ENCODE measurements around the gene ELOB. TPM values are rescaled to one million over a fixed set of nuclear protein-coding genes. Genes with fewer than 3 reads are reported as not detected.

The ELOB gene
- total RNA-seq, 1 donor: 195 TPM

- H3K27me3 ChIP-seq (ENCODE audit: insufficient read depth, low read length): peaks cover 27% of the 10 kb centered on the region
- no peak overlapping the region for H2AFZ ChIP-seq (ENCODE audit: low read length)
- no peak overlapping the region for H3K27ac ChIP-seq (ENCODE audit: low read depth, low read length)
- H3K79me2 ChIP-seq (ENCODE audit: insufficient read depth, low read length): no peaks in the 10 kb centered on the region
- H3K4me1 ChIP-seq (ENCODE audit: insufficient read depth, low read length): no peaks in the 10 kb centered on the region
- H3K4me3 ChIP-seq (ENCODE audit: insufficient read depth, low read length): no peak overlapping the region
- no peaks in the 10 kb centered on the region for H4K20me1 ChIP-seq (ENCODE audit: insufficient read depth, low read length)
- no peak overlapping the region for H3K4me2 ChIP-seq (ENCODE audit: insufficient read depth, low read length)
- no peaks in the 10 kb centered on the region for H3K36me3 ChIP-seq (ENCODE audit: insufficient read depth, low read length)
- TF ChIP-seq CTCF (IDR thresholded peaks at IDR 0.05; ENCODE audit: extremely low read depth, low read depth, low read length): no peak
- peak; percentile 65 for DNase-seq (ENCODE audit: insufficient read length, low spot score, missing footprints)
- H3K9me3 ChIP-seq (ENCODE audit: low read depth, low read length): no peaks in the 10 kb centered on the region
Measured at GRCh38 chr16:2819939-2820835, 43.1 kb upstream of the ELOB start.

- Histone ChIP-seq H4K20me1 (ENCODE audit: insufficient read depth, low read length) (no peaks in the 10 kb centered on the region), H3K27me3 (ENCODE audit: insufficient read depth, low read length) (peaks cover 31% of the 10 kb centered on the region), H3K4me1 (ENCODE audit: insufficient read depth, low read length) (no peaks in the 10 kb centered on the region), H2AFZ (ENCODE audit: low read length) (no peak overlapping the region), H3K27ac (ENCODE audit: low read depth, low read length) (no peak overlapping the region), H3K9me3 (ENCODE audit: low read depth, low read length) (no peaks in the 10 kb centered on the region), H3K4me2 (ENCODE audit: insufficient read depth, low read length) (no peak overlapping the region), H3K79me2 (ENCODE audit: insufficient read depth, low read length) (no peaks in the 10 kb centered on the region), H3K36me3 (ENCODE audit: insufficient read depth, low read length) (no peaks in the 10 kb centered on the region), H3K4me3 (ENCODE audit: insufficient read depth, low read length) (no peak overlapping the region)
- TF ChIP-seq CTCF (IDR thresholded peaks at IDR 0.05; ENCODE audit: extremely low read depth, low read depth, low read length): no peak
- peak; percentile 58 for DNase-seq (ENCODE audit: insufficient read length, low spot score, missing footprints)
Measured at GRCh38 chr16:2819179-2819938, 42.3 kb upstream of the ELOB start.

- no peak overlapping the region for H2AFZ ChIP-seq (ENCODE audit: low read length)
- no peaks in the 10 kb centered on the region for H3K9me3 ChIP-seq (ENCODE audit: low read depth, low read length)
- H3K36me3 ChIP-seq (ENCODE audit: insufficient read depth, low read length): no peaks in the 10 kb centered on the region
- no peak overlapping the region for H3K27ac ChIP-seq (ENCODE audit: low read depth, low read length)
- TF ChIP-seq CTCF (IDR thresholded peaks at IDR 0.05; ENCODE audit: extremely low read depth, low read depth, low read length): no peak
- no peaks in the 10 kb centered on the region for H3K79me2 ChIP-seq (ENCODE audit: insufficient read depth, low read length)
- H4K20me1 ChIP-seq (ENCODE audit: insufficient read depth, low read length): no peaks in the 10 kb centered on the region
- peak; percentile 87 for DNase-seq (ENCODE audit: insufficient read length, low spot score, missing footprints)
- no peak overlapping the region for H3K4me3 ChIP-seq (ENCODE audit: insufficient read depth, low read length)
- peaks cover 32% of the 10 kb centered on the region for H3K27me3 ChIP-seq (ENCODE audit: insufficient read depth, low read length)
- no peaks in the 10 kb centered on the region for H3K4me1 ChIP-seq (ENCODE audit: insufficient read depth, low read length)
- H3K4me2 ChIP-seq (ENCODE audit: insufficient read depth, low read length): no peak overlapping the region
Measured at GRCh38 chr16:2818272-2818876, 41.3 kb upstream of the ELOB start.

All from osteoblast (primary cell).